GM19238 (cell line): ENCODE results near the gene HIF1A.
"Not testable (repeated sequence)": the region's sequence is repeated elsewhere in the genome, so short reads cannot be mapped to it uniquely, and the experiment has no call there.

Experiments
- DNase-seq: peaks from one replicate; pipeline ENCODE4 v3.0.0; 2011; ENCODE audit warnings: low spot score; ENCODE audit not compliant: insufficient read length

HIF1A gene

GRCh38 chr14:61706096-61706690 is 10.9 kb downstream of the HIF1A start:
- no peak for DNase-seq

DNA sequence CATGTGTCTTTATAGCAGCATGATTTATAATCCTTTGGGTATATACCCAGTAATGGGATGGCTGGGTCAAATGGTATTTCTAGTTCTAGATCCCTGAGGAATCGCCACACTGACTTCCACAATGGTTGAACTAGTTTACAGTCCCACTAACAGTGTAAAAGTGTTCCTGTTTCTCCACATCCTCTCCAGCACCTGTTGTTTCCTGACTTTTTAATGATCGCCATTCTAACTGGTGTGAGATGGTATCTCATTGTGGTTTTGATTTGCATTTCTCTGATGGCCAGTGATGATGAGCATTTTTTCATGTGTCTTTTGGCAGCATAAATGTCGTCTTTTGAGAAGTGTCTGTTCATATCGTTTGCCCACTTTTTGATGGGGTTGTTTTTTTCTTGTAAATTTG is 12.5 kb downstream of the HIF1A start:
- not testable (repeated sequence) for DNase-seq

- DNase-seq, result not testable (repeated sequence)
These were observed 13.4 kb downstream of the HIF1A start for GRCh38 chr14:61708693-61709092.

DNA sequence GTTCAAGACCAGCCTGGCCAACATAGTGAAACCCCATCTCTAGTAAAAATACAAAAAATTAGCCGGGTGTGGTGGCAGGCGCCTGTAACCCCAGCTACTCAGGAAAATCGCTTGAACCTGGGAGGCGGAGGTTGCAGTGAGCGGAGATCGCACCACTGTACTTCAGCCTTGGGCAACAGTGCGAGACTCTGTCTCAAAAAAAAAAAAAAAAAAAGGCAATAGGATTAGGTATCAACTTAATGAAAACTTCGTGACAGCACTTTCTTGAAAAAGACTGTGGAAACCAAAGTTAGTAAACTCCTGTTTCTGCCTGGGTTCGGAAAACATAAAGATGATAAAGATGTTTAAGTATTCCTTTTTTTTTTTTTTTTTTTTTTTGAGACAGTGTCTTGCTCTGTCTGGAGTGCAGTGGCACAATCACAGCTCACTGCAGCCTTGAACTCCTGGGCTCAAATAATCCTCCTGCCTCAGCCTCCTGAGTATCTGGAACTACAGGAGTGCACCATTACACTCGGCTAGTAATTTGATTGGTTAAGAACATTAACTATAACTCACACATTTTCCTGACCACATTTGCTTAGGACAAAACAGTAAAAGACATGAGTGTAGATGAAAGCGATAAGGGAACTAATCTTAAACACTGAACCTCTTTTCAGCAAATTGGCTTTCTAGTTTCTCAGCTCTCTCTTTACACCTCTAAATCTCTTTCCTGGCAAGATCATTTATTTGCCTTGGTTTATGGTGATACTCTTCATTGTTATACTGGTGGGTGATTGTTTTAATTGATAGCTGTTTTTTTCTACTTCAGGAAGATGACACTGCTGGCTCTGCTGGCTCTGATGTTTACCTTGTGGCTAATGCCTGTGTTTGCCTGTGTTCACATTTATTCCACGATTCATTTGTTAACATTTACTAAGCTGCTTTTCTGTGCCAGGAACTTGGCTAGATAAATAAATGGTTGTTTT is 15.8 kb downstream of the HIF1A start:
- no peak for DNase-seq

GRCh38 chr14:61712137-61712536 is 16.8 kb downstream of the HIF1A start:
- DNase-seq, result no peak

- no peak for DNase-seq
These were observed 18.6 kb downstream of the HIF1A start for GRCh38 chr14:61713724-61714437.

DNA sequence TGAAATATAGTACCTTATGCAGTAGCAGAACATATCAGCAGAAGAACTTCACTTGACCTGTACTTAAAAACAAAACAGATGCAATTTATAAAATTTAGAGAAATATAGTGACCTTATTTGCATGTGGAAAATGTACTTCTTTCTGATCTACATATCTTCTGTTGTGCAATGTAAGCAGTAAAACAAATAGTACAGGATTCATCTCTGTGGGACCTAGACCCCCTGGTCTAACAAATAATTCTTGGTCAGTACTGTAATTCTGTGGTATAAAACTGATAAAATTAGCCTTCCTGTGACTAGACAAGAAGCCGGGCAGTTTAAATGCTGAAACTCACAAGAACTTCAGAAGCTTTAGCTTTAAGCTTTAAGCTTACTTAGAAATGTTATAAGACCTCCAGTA is 21.6 kb downstream of the HIF1A start:
- DNase-seq, result no peak

- DNase-seq, result no peak
These were observed 22.7 kb downstream of the HIF1A start for GRCh38 chr14:61718039-61718438.

DNA sequence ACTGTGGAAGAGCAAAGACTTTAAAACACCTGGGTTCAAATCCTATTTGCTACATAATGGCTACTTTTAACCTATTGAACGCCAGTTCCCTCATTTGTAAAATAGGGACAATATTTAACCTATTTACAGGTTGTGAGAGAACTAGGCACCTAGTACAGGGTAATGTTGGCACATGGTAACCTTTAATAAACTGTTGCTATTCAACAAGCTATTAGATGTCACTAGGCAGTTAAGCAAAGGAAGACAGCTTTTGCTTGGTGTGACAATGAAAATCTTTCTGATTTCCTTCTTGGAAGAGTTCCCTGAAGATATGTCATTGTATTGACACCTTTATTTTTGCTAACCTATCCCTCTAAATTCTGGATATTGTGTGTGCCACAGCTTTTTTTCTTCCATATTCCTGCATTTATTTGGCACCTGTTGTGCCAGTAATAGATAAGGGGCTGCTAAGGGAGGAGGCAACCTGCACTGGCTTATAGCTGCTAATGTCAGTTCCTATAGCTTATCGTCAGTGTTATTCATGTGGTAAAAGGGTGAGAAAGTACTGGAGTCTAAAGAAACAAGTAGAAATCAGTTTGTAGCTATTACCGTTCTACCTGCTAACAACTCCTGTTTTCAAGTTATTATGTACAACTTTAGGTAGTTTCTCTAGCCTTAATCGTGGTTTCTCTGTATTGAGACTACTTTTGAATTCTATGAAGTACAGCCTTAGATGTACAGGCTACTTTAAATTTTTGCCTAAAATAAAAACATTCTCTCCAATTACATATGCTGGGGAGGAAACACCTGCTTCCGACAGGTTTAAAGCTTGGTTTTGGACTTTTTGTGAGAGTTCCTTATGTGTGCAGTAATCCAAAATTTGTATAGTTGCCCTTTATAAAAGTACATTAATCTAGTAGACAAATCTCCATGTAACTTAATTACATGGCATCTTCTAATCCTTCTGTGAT is 24.3 kb downstream of the HIF1A start:
- no peak for DNase-seq

DNA sequence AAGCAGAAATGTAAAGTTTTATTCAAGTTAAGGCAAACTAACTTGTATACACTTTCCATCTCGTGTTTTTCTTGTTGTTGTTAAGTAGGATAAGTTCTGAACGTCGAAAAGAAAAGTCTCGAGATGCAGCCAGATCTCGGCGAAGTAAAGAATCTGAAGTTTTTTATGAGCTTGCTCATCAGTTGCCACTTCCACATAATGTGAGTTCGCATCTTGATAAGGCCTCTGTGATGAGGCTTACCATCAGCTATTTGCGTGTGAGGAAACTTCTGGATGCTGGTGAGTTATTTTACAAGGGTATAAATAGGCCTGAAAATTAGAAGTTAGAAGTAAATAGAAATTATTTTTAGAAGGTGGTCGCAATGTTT is 25.0 kb downstream of the HIF1A start:
- DNase-seq, result no peak

DNA sequence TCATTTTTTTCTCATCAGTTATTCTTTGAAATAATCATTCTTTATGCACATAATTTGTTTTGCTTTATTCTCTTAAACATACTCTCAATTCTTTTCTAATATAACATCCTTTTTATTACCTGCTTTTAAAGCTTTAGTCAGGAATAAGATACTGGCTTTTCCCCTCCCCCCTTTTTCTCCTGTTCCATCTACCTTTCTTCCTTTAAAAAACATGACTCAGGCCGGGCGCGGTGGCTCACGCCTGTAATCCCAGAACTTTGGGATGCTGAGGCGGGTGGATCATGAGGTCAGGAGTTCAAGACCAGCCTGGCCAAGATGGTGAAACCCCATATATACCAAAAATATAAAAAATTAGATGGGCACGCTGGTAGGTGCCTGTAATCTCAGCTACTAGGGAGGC is 25.4 kb downstream of the HIF1A start:
- no peak for DNase-seq

DNA sequence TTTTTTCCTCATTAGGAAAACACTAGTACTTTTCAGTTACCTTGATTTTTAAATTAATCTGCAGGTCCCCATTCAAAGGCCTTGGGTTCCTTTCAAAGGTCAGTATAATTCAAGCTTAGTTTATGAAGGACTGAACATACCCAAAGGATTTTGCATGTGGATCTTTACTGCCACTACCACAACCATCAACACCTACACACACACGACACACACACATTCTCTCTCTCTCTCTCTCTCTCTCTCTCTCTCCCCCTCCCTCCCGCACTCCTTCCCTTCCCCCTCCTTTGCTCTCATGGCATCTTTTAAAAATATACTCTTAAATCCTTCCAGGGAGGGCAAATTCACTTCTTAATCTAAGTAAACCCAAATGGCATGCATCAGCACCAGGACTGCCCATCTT is 28.8 kb downstream of the HIF1A start:
- DNase-seq, result no peak

- no peak for DNase-seq
These were observed 31.7 kb downstream of the HIF1A start for GRCh38 chr14:61726778-61727658.

DNA sequence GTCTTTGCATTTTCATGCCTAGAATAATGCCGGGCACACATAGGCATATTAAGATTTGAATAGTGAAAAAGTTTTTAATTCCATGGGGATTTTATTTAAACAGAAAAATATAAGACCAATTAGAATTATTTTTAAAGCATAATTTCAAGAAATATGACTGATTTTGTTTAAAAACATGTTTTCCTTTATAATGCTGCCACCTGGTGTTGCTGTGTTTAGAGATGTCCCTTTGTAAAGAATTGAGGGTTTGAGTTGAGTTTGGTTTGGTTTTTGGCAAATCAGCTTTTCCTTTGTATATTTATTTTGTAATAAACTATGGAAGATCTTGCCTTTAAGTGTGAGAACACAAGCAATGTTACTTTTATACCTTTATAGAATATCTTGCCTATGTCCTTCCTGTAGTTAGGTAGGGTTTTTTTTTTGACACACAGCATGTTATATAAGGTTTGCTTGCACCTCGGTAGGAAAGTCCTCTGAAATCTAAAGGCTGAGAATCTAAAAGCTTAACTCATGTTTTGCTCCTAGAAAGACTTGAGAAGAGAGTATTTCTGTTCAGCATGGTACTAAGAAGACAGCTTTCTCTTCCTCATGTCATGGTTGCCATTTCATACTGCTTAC is 35.6 kb downstream of the HIF1A start:
- no peak for DNase-seq

- DNase-seq, result no peak
These were observed 38.7 kb downstream of the HIF1A start for GRCh38 chr14:61733972-61734371.

DNA sequence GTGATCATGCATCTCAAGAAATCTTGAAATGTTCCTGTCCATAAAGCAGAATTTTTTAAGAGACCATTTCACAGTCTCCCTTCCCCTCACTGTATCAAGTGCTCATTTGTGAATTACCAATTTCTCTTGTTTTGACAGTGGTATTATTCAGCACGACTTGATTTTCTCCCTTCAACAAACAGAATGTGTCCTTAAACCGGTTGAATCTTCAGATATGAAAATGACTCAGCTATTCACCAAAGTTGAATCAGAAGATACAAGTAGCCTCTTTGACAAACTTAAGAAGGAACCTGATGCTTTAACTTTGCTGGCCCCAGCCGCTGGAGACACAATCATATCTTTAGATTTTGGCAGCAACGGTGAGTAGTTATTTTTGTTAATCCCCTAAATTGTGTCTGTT is 41.4 kb downstream of the HIF1A start:
- no peak for DNase-seq

GRCh38 chr14:61737915-61738314 is 42.6 kb downstream of the HIF1A start:
- DNase-seq, result no peak

- no peak for DNase-seq
These were observed 43.8 kb downstream of the HIF1A start for GRCh38 chr14:61739133-61739532.

DNA sequence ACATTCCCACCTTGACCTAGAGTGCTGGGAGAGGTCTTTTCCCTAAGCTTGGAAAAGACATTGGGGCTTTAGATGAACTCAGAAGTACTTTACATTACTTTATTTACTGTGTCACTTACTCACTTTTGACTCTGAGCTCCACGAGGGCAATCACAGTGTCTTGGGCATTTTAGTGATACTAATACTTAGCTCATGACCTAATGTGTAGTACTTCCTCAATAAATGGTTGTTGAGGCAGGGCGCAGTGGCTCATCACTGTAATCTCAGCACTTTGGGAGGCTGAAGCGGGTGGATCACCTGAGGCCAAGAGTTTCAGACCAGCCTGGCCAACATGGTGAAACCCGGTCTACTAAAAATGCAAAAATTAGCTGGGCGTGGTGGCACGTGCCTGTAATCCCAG is 47.1 kb downstream of the HIF1A start:
- no peak for DNase-seq

DNA sequence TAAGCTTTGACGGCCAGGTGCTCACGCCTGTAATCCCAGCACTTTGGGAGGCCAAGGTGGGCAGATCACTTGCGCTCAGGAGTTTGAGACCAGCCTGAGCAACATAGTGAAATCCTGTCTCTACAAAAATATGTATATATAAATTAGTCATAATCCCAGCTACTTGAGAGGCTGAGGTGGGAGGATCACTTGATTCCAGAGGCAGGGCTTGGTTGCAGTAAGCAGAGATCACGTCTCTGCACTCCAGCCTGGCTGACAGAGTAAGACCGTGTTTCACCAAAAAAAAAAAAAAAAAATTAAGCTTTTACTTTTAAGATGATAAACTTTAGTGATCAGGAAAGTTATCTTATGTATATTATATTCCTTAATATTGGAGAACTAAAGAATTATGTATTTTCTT is 48.9 kb downstream of the HIF1A start:
- DNase-seq, result no peak
